SK-N-SH (cell line): Measurements from ENCODE around the gene EFCC1. TPM values are rescaled to one million over a fixed set of nuclear protein-coding genes. Genes with fewer than 3 reads are reported as not detected.

Experiments
- CTCF ChIA-PET: fragments of 300-600, 350-600 bp; formaldehyde crosslinking; extraction: SDS; loops from one replicate; lab custom pipeline; 2021; lab: Yijun Ruan, JAX
- POLR2A ChIA-PET: fragments of 350-600 bp; sonication (Branson Sonifier 250); formaldehyde crosslinking; extraction: SDS; loops from one replicate; lab custom pipeline; 2020; ENCODE audit warnings: antibody characterized with exemption, inconsistent platforms; lab: Yijun Ruan, JAX
- DNase-seq: peaks from one replicate; pipeline ENCODE4 v3.0.0; 2012
- H2AFZ ChIP-seq: fragments of 200-600 bp; sonication (generic); 2 replicates; pipeline ENCODE4 v1.8.1; 2016; ENCODE audit warnings: antibody characterized with exemption, mild to moderate bottlenecking, low read depth
- H3F3A ChIP-seq: fragments of 200-600 bp; sonication (generic); replicated peaks from 2 replicates; pipeline ENCODE3; 2016; ENCODE audit warnings: antibody characterized with exemption, mild to moderate bottlenecking; ENCODE audit not compliant: insufficient read depth
- H3K27ac ChIP-seq, 2 experiments: fragments of 200-500 bp in 1 of 2; fragments of 200-600 bp in 1 of 2; sonication (Bioruptor generic) in 1 of 2; sonication (generic), shearing (Covaris generic) in 1 of 2; 2 replicates each; pipeline versions ENCODE4 v1.5.1 to v1.6.1; 2014 to 2016; ENCODE audit warnings: low read depth in 2 of 2, inconsistent platforms in 1 of 2, low read length in 1 of 2, mild to moderate bottlenecking in 1 of 2, mixed read lengths in 1 of 2
- H3K27me3 ChIP-seq: fragments of 200-600 bp; sonication (generic), shearing (Covaris generic); 2 replicates; pipeline ENCODE4 v1.6.1; 2016; ENCODE audit warnings: mixed run types; ENCODE audit not compliant: insufficient read depth
- H3K36me3 ChIP-seq, 2 experiments: fragments of 200-500 bp in 1 of 2; fragments of 200-600 bp in 1 of 2; sonication (Bioruptor generic) in 1 of 2; sonication (generic) in 1 of 2; replicated peaks in 1 of 2; 2 replicates each; pipeline versions ENCODE3 to v1.5.1; 2014 to 2016; ENCODE audit warnings: low read length in 1 of 2, mild to moderate bottlenecking in 1 of 2; ENCODE audit not compliant: insufficient read depth in 2 of 2, control insufficient read depth in 1 of 2
- H3K4me1 ChIP-seq, 2 experiments: fragments of 200-500 bp in 1 of 2; fragments of 200-600 bp in 1 of 2; sonication (Bioruptor generic) in 1 of 2; sonication (generic), shearing (Covaris generic) in 1 of 2; 2 replicates each; pipeline versions ENCODE4 v1.5.1 to v1.6.1; 2014 to 2016; ENCODE audit warnings: low read depth in 1 of 2, low read length in 1 of 2, mixed run types in 1 of 2; ENCODE audit not compliant: insufficient read depth in 2 of 2, control insufficient read depth in 1 of 2
- H3K4me2 ChIP-seq: fragments of 200-600 bp; sonication (generic), shearing (Covaris generic); 2 replicates; pipeline ENCODE4 v1.6.1; 2017; ENCODE audit warnings: mixed run types
- H3K4me3 ChIP-seq, 2 experiments: fragments of 200-500 bp in 1 of 2; fragments of 200-600 bp in 1 of 2; sonication (Bioruptor generic) in 1 of 2; sonication (generic), shearing (Covaris generic) in 1 of 2; 2 replicates each; pipeline versions ENCODE4 v1.5.1 to v1.8.1; 2014 to 2016; ENCODE audit warnings: low read depth in 2 of 2, inconsistent platforms in 1 of 2, low read length in 1 of 2, mild to moderate bottlenecking in 1 of 2, mixed read lengths in 1 of 2, moderate library complexity in 1 of 2
- H3K79me2 ChIP-seq: fragments of 200-600 bp; sonication (generic); 2 replicates; pipeline ENCODE4 v1.8.1; 2017; ENCODE audit warnings: mild to moderate bottlenecking; ENCODE audit not compliant: insufficient read depth
- H3K9ac ChIP-seq: fragments of 200-600 bp; sonication (generic); 2 replicates; pipeline ENCODE4 v1.6.1; 2017; ENCODE audit warnings: mixed run types
- H3K9me2 ChIP-seq: fragments of 200-600 bp; sonication (generic); 2 replicates; pipeline ENCODE4 v1.6.1; 2017; ENCODE audit warnings: mixed run types
- H3K9me3 ChIP-seq: fragments of 200-600 bp; sonication (generic); 2 replicates; pipeline ENCODE4 v1.6.1; 2017; ENCODE audit warnings: mixed run types, mild to moderate bottlenecking, moderate library complexity
- H4K20me1 ChIP-seq: fragments of 200-600 bp; sonication (generic); 2 replicates; pipeline ENCODE4 v1.6.1; 2017; ENCODE audit warnings: mild to moderate bottlenecking, mixed run types; ENCODE audit not compliant: insufficient read depth
- ELF1 ChIP-seq: IDR thresholded peaks from 2 replicates; pipeline ENCODE4 v1.4.0; 2012
- EZH2phosphoT487 ChIP-seq: fragments of 200-600 bp; sonication (generic); IDR thresholded peaks from 2 replicates; pipeline ENCODE4 v1.6.1; 2017; ENCODE audit warnings: low read depth, mixed run types, mild to moderate bottlenecking, antibody characterized with exemption, moderate library complexity, borderline replicate concordance
- RCOR1 ChIP-seq: fragments of 150-350 bp; IDR thresholded peaks from 2 replicates; pipeline ENCODE4 v1.6.1; 2017; ENCODE audit warnings: antibody characterized with exemption, low read length
- TEAD4 ChIP-seq: IDR thresholded peaks from 2 replicates; pipeline ENCODE4 v1.4.0; 2012; ENCODE audit warnings: mild to moderate bottlenecking, borderline replicate concordance; ENCODE audit not compliant: insufficient read depth
- WGBS: methylation state at CpG from one replicate; pipeline ENCODE4 v1.1.6; 2017; ENCODE audit warnings: low lambda C conversion rate; 5-methylcytosine and 5-hydroxymethylcytosine counted together
- polyA plus RNA-seq, 3 experiments: library from polyadenylated mRNA; depleted of rRNA; stranded (reverse); fragments of >200 nt; gene quantifications; 2 replicates each; pipeline ENCODE4 v1.2.3, GENCODE V29; 2012
- TF ChIP-seq, protein P1 (sequence below): fragments of 200-600 bp; sonication (generic); IDR thresholded peaks from 2 replicates; pipeline ENCODE4 v1.6.1; 2017; ENCODE audit warnings: antibody characterized with exemption, mild to moderate bottlenecking, moderate library complexity

The EFCC1 gene
- polyA plus RNA-seq, 1 of the 3 experiments (the other 2 are of a cell fraction): not detected

DNA sequence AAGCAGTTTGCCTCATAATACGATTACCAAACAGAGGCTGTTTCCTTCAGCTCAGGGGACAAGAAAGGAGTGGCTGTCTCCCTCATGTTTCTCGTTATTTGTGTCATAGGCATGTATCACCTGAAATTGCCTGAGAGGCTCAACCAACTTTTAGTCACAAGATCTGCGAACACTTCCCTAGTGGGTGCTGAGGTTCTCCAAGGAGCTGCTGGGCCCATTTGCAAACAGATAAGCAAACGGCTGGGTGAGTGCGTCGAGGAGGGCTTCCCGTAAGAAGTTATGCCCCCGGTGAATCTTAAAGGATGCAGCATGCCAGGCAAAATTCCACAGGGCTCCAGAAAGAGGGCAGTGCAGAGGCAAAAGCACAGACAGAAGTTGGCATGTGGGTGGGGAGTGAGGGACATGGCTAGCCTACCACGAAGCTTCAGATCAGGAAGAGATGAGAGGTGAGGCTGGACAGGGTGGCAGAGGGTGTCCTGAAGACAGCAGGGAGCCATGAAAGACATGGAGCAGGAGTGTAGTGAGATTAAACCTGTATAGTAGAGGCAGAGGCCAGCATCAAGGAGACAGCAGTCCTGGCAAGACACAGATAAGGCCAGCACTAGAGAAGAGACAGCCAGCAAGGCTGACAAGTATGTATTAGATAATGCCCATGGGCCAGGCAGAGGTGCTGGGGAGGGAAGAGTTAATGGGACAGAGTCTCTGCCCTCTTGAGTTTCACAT, 55.5 kb downstream of the EFCC1 start:
- ChIA-PET CTCF (interaction anchor here (1.2 to 2.8 kb wide), 2 partner anchors 29 to 189 kb away, joined by 4 to 10 read pairs; no protein-coding TSS in a partner anchor), POLR2A (no interaction called here)
- no peak for DNase-seq
- TF ChIP-seq ELF1: no peak
- no peak for TF ChIP-seq TEAD4
- H3F3A ChIP-seq: no peaks in the 10 kb centered on the region
- no peaks in the 10 kb centered on the region for H3K36me3 ChIP-seq
- H3K4me2 ChIP-seq: no peak overlapping the region
- H3K9me3 ChIP-seq: no peaks in the 10 kb centered on the region
- no peak overlapping the region for H3K4me3 ChIP-seq
- no peaks in the 10 kb centered on the region for H3K9me2 ChIP-seq
- no peak overlapping the region for H2AFZ ChIP-seq
- peaks cover 0 to 27% of the 10 kb centered on the region in 2 experiments; a peak in 1 of 4 replicates for H3K4me1 ChIP-seq
- 72% methylated on average over 9 of the region's 9 CpGs for WGBS
- no peaks in the 10 kb centered on the region for H4K20me1 ChIP-seq
- H3K27ac ChIP-seq: no peak overlapping the region
- H3K9ac ChIP-seq: no peak overlapping the region
- no peaks in the 10 kb centered on the region for H3K79me2 ChIP-seq
- H3K27me3 ChIP-seq: 0 out of 2 replicates have a peak, but pooled peaks cover 16% of the 10 kb centered on the region

DNA sequence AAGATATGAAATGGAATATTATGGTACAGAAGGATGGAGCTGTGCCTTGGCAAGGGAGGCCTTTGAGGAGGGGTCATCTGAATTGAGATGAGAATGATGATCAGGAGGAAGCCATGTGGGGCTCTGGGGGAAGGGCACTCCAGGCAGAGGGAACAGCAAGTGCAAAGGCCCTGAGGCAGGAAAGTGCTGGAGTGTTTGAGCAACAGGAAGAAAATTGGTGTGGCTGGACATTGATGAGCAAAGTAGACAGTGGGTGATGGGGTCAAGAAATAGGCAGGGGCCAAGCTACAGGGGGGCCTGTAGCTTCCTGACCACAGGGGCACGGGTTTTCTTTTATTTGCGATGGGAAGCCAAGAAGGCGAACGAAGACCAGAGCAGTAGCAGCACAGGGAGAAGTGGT, 56.1 kb downstream of the EFCC1 start:
- Histone ChIP-seq H3K4me2 (no peak overlapping the region), H2AFZ (no peak overlapping the region), H3K9ac (no peak overlapping the region), H4K20me1 (no peaks in the 10 kb centered on the region), H3K4me1 (peaks cover 0 to 28% of the 10 kb centered on the region in 2 experiments; a peak in 1 of 4 replicates), H3K79me2 (no peaks in the 10 kb centered on the region), H3K4me3 (no peak overlapping the region), H3K9me3 (no peaks in the 10 kb centered on the region), H3K9me2 (no peaks in the 10 kb centered on the region), H3K36me3 (no peaks in the 10 kb centered on the region), H3K27ac (no peak overlapping the region), H3K27me3 (0 out of 2 replicates have a peak, but pooled peaks cover 16% of the 10 kb centered on the region), H3F3A (no peaks in the 10 kb centered on the region)
- ChIA-PET POLR2A (no interaction called here), CTCF (interaction anchor here (1.2 to 2.8 kb wide), 2 partner anchors 29 to 189 kb away, joined by 4 to 10 read pairs; no protein-coding TSS in a partner anchor)
- TF ChIP-seq, protein P1, sequence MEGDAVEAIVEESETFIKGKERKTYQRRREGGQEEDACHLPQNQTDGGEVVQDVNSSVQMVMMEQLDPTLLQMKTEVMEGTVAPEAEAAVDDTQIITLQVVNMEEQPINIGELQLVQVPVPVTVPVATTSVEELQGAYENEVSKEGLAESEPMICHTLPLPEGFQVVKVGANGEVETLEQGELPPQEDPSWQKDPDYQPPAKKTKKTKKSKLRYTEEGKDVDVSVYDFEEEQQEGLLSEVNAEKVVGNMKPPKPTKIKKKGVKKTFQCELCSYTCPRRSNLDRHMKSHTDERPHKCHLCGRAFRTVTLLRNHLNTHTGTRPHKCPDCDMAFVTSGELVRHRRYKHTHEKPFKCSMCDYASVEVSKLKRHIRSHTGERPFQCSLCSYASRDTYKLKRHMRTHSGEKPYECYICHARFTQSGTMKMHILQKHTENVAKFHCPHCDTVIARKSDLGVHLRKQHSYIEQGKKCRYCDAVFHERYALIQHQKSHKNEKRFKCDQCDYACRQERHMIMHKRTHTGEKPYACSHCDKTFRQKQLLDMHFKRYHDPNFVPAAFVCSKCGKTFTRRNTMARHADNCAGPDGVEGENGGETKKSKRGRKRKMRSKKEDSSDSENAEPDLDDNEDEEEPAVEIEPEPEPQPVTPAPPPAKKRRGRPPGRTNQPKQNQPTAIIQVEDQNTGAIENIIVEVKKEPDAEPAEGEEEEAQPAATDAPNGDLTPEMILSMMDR: no peak
- TF ChIP-seq TEAD4 (no peak), RCOR1 (no peak)
- DNase-seq: no peak
- WGBS: 94% methylated on average over 4 of the region's 4 CpGs

DNA sequence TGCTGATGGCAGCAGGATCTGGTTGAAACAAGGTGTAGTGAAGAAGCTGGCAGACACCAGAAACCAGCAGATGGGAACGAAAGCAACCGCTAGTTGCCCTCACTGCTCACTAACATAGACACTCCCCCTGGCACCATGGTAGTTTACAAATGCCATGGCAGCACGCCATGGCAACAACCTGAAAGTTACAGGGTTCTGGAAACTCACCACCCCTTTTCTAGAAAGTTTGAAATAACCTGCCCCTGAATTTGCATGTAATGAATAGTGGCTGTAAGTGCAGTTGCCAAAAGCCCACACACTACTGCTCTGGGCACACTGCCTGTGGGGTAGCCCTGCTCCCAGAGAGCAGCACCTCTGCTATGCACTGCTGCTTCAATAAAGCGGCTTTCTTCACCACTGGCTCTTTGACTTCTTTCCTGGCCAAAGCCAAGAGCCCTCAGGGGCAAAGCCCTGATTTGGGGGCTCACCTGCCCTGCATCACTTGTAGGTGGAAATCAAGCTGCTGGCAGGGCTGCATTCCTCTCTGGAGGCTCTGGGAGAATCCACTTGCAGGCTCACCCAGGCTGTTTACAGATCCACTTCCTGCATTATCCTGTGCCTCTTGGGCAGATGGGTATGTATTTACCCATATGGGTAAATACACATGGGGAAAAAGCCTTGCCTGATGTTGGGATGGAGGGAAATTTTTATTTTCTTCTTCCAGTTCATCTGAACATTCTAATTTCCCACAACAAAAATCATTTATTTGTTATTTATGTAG, 57.5 kb downstream of the EFCC1 start:
- Histone ChIP-seq H3K9me2 (no peaks in the 10 kb centered on the region), H3F3A (no peaks in the 10 kb centered on the region)
- CTCF ChIA-PET: interaction anchor here (0.5 to 2.8 kb wide), 2 partner anchors 88 to 187 kb away, joined by 3 to 10 read pairs; no protein-coding TSS in a partner anchor

More for the DNA sequence above, 57.5 kb downstream of the EFCC1 start:
- Histone ChIP-seq H3K36me3 (no peaks in the 10 kb centered on the region), H3K4me1 (peaks cover 0 to 29% of the 10 kb centered on the region in 2 experiments; a peak in 1 of 4 replicates), H3K27ac (no peak overlapping the region), H3K27me3 (0 out of 2 replicates have a peak, but pooled peaks cover 16% of the 10 kb centered on the region), H3K4me2 (no peak overlapping the region), H3K4me3 (no peak overlapping the region), H4K20me1 (no peaks in the 10 kb centered on the region), H3K9ac (no peak overlapping the region), H3K79me2 (no peaks in the 10 kb centered on the region), H3K9me3 (no peaks in the 10 kb centered on the region), H2AFZ (no peak overlapping the region)
- POLR2A ChIA-PET: no interaction called here
- WGBS: 54% methylated on average over 4 of the region's 4 CpGs
- no peak for TF ChIP-seq EZH2phosphoT487
- DNase-seq: no peak
